D721Med (cell line): ENCODE data around the gene TYMS.

Experiments used
- DNase-seq: peaks from one replicate; pipeline ENCODE4 v3.0.0; 2011; ENCODE audit warnings: low spot score; ENCODE audit not compliant: insufficient read length
- FAIRE-seq: peaks from 2 replicates; lab custom pipeline; 2011; peaks lifted over from hg19 to GRCh38; lab: Jason Lieb, UNC
- TF ChIP-seq, protein P1 (sequence below): IDR thresholded peaks from 2 replicates; pipeline ENCODE4 v1.5.1; 2012; ENCODE audit warnings: mild to moderate bottlenecking, control low read depth; ENCODE audit not compliant: insufficient read depth; ENCODE audit errors: missing control alignments

Gene TYMS

DNA sequence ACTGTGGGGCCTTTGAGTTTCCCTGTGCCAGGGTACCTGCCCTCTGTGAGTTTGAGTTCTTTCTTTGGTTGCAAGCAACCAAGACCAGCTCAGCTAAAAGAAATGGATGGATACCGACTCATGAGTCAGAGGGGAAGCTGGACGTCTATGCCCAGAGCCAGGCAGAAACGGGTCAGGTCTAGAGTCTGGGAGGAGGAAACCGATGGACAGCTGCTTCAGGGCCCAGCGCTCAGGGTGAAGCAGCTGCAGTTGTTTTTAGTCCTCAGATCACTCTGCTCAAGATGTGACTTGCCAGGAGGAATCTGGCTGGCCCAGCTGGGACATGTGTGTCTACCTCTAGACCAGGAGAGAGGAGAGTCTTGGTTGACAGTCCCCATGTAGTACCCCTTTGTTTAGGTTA is 10.1 kb upstream of the TYMS start:
- no peak for FAIRE-seq
- TF ChIP-seq, protein P1, sequence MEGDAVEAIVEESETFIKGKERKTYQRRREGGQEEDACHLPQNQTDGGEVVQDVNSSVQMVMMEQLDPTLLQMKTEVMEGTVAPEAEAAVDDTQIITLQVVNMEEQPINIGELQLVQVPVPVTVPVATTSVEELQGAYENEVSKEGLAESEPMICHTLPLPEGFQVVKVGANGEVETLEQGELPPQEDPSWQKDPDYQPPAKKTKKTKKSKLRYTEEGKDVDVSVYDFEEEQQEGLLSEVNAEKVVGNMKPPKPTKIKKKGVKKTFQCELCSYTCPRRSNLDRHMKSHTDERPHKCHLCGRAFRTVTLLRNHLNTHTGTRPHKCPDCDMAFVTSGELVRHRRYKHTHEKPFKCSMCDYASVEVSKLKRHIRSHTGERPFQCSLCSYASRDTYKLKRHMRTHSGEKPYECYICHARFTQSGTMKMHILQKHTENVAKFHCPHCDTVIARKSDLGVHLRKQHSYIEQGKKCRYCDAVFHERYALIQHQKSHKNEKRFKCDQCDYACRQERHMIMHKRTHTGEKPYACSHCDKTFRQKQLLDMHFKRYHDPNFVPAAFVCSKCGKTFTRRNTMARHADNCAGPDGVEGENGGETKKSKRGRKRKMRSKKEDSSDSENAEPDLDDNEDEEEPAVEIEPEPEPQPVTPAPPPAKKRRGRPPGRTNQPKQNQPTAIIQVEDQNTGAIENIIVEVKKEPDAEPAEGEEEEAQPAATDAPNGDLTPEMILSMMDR, result no peak
- no peak for DNase-seq

DNA sequence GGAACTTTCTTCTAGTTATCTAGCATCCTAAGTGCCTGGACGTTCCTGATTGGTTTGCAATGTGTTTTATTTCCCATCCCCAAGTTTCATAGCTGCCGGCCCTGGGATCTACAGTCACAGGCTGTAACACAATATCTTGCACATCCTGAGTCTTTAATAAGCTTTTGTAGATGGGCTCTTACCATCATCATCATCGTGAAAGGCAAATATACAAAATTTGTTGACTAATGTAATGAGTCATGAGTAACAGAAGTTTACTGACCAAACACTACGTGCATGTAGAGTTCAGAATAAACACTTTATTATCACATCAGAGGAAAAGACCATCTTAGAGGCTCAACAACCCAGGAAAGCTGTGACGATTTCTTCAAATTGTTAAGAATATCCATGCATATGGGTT is 8.1 kb upstream of the TYMS start:
- FAIRE-seq (no peak), DNase-seq (no peak)
- TF ChIP-seq, protein P1, result no peak

DNA sequence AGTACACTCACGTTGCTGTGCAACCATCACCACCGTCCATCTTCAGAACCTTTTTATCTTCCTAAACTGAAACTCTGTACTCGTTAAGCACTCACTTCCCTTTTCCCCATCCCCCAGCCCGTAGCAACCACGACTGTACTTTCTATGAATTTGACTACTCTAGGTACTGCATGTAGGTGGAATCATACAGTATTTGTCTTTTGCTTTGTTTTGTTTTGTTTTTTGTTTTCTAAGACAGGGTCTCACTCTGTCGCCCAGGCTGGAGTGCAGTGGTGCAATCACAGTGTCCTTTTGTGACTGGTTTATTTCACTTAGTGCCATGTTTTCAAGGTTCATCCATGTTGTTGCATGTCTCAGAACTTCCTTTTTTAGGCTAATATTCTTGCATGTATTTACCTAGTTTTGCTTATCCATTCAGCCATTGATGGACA is 7.0 kb upstream of the TYMS start:
- no peak for FAIRE-seq

DNA sequence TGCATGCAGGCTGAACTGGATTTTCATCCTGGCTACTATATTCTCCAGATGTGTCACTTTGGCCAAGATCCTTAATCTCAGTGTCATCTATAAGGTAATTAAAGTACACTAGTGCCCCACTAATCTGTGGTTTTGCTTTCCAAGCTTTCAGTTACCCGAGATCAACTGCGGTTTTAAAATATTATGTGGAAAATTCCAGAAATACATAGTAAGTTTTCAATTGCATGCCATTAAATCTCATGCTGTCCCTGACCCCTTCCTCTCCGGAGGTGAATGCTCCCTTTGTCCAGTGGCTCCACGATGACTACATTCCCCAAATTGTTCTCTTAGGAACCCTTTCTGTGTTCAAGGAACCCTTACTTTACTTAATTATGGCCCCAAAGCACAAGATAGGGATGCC is 5.3 kb upstream of the TYMS start:
- TF ChIP-seq, protein P1, result no peak
- FAIRE-seq (no peak), DNase-seq (no peak)

More for the DNA sequence above, 7.0 kb upstream of the TYMS start:
- TF ChIP-seq, protein P1, result no peak
- DNase-seq, result no peak

DNA sequence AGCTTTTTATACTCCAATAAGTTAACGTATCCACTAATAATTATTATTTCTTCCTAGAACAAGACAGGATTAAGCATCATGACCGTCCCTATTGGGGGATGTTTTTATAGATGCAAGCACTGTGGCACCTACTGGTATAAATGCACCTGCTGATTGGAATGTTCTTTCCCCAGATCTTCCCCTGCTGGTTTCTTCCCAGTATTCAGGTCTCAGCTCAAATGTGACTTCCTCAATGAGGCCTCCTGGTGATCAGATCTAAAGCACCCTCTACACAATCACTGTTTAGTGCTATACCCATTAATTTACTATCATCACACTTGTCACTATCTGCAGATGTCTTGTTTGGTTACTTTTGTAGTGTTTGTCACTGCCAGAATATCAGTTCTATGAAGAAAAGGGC is 3.9 kb upstream of the TYMS start:
- no peak for DNase-seq
- TF ChIP-seq, protein P1, result no peak
- no peak for FAIRE-seq

DNA sequence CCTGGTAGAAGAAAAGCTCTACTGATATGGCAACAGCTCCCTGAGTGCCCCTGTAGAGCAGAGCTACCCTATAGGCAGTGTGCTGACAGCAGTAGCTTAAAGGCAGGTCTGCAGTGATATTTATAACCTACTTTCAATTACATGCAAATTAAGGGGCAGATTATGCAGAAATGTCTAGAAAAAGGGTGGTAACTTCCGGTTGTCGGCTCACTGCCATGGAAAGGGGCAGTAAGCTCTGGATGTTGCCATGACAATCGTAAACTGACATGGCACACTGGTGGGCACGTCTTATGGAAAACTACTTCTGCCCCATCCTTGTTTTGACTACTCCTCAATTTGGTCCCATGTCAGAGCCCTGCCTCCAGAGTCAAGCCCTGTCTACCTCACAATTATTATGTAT is 2.9 kb upstream of the TYMS start:
- TF ChIP-seq, protein P1, result no peak
- DNase-seq (no peak), FAIRE-seq (no peak)

DNA sequence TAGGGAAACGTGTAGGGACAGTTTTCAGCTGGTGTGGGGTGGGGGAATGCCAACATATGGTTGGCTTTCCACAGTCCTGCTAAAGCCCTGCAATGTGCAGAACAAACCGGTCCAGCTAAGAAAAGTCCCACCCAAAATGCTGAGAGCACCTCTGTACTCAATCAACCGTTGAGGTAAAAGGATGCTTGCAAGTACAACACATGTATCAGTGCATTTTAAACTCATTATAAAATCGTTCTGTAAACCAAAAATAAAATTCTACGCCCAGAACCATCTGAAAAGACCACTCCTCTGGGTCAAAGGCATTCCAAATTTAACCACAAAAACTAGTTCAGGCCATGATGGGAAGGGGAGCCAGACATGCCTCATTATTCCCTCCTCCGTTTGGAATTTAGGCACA is 2.0 kb upstream of the TYMS start:
- TF ChIP-seq, protein P1, result no peak
- no peak for FAIRE-seq

More for the DNA sequence above, 2.0 kb upstream of the TYMS start:
- no peak for DNase-seq
